Iris pigment epithelial cell (primary cell): Measurements from ENCODE around the gene SEMA6A.

ENCODE experiments used
- DNase-seq: peaks from one replicate; pipeline ENCODE4 v3.0.0-alpha.2; 2011; ENCODE audit warnings: low read depth

Gene SEMA6A

DNA sequence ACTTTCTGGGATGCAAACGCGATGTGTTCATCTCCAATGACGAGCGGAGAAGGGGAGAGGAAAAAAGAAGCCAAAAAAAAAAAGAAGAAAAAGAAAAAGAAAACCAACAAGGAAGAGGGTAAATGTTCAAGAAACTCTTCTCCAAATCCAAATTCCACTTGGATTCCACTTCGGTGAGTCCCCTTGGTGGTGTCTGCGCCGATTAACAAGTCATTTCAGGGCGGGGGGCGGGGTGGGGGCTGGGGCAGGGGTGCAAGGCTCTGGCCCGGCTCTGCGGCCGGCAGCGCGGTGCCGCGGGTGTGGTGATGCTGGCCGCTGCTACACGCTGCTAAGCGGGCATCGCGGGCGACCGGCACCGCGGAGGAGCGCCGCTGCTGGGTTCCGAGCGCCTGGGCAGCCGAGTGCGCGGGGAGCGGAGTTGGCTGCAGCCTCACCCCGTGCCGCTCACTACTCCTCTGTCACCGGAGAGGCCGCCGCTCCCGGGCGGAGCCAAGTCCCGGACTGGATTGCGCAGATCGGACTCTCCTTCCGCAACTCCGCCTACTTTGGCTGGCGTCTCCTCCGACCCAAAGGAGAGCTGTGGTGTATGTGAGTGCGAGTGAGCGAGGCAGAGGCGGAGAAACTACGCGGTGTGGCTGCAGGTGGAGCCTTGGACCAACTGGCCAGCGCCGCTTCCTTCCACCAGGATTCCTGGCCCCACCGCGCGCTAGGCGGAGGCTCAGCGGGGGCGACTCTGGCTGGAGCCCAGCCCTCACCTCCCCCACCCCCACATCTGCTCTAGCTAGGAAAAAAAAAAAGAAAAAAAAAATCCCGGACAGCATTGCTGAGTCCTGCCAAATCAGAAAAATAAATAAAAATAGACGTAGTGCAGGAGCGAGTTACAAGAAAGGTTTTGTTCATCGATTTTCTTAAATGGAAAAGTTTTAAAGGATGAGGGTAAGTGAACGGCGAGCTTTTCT is at the start of gene SEMA6A:
Gene SEMA6A, minus strand, starts transcription at position 457 of the 959 bp plus-strand sequence. CDS start 69,879 bp downstream, outside the sequence.
- peak; percentile 91 for DNase-seq

DNA sequence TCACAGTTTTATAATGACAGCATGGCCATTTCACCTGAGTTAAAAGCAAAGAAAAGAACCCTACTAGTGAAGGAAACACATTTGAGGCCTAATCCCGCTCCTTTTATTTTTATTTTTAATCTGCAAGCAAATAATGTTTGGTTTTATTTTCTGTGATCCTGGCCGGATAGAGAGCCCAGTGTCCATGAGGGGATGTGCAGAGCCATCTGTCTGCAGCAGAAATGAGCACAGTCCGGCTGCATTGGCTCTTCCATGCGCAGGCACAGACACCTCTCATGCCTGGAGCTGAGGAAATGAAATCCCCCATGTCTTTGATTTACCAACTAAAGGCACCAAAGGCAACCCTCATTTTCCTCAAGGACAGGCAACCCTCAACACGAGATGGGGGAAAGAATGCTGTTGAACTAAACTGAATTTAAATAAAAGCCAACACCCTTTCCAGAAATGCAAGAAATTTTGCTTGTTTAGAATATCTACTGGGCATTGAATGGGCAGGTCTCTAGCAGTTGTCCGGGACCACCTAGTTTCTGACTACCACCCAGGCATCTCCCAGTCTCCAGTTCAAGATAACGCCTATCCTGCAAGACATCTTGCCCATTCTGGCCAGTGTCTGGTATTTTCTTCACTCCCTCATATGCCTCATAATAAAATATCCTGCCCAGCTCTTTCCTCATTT is 47.9 kb upstream of the SEMA6A start:
- no peak for DNase-seq

- no peak for DNase-seq
Measured at GRCh38 chr5:116621599-116621998, 47.0 kb upstream of the SEMA6A start.

DNA sequence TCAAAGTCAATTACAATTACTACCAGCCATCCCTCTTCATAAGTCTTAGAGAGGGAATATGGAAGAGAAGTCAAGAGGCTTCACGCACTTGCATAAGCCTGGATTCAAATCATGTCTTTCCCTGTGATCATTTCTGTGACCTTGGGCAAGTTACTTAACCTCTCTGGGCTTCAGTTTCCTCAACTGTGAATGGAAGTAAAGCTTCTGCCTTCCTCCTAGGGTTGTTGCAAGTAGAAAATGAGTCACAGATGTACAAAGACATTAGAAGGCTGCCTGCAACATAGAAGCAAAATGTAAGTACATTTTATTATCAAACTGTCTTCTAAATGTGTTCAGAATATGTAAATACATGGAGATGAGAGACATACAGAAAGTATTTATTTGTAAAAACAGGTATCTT is 42.3 kb upstream of the SEMA6A start:
- DNase-seq = no peak

DNA sequence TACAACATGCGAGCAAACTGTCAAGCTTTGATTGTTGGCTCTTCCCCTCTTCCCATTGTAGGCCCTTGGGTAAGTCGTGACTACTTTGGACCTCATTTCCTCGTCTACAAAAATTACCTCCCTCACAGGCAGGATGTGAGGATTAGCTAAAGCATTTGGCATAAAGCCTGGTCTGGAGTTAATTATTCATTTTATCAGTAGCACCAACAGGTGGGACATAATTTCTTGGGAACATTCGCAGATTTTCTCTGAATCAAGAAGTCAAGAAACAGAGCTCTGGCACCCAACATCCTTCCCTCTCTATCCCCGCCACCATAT is 39.9 kb upstream of the SEMA6A start:
- DNase-seq = no peak

GRCh38 chr5:116613445-116613844 is 38.8 kb upstream of the SEMA6A start:
- no peak for DNase-seq

DNA sequence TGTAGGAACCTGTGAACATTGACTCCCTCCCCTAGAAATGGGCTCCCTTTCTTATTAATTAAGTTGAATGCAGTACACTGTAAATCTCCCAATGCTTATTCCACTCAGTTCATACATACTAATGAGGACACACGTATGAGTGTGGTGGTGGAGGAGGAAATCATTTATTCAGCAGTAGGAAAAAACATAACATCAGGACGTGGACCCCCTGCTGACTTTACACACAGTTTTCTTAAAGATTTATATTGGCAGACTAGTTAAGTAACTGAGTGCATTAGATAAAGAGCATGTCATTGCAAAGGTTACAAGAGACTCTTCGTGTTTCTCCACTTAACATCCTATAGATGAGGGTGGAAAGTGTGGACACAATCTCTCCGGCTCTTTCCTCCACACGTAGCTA is 37.8 kb upstream of the SEMA6A start:
- DNase-seq = no peak

GRCh38 chr5:116605310-116606070 is 30.9 kb upstream of the SEMA6A start:
- no peak for DNase-seq

DNA sequence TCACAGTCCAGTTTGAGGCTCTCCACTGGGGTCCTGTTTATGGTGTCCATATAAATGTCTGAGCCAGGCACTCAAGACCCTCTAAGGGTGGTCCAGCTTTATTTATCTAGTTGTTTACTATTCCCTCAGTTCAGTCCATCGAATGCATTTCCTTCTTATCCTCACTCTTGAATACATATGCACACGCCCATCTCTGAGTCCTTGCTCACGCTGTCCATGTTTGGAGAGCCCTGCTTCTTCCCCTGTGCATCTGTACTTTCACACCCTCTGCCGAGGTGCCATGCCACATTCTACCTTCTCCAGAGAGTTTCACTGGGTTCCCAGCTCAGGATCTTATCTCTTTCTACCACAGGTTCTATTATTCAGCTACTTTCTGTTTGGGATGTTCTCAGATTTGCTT is 30.2 kb upstream of the SEMA6A start:
- no peak for DNase-seq

DNA sequence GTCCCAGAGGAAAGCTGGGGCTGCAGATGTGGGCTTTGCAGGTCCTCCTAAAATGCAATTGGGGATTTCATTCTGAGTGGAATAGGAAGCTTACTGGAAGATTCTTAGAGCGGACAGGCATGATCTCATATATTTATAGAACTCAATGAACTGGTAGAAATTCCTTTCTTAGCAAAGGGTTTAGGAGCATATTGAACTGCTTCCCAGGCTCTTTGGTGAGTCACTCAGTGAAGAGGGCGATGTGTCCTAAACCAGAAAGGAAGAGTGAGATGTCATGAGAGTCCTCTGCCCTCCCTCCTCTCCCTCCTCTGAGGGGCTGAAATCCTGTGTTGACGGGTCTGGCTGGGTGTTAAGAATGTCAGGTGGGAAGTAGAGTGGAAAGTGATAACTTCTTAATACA is 26.3 kb upstream of the SEMA6A start:
- peak; percentile 48 for DNase-seq

DNA sequence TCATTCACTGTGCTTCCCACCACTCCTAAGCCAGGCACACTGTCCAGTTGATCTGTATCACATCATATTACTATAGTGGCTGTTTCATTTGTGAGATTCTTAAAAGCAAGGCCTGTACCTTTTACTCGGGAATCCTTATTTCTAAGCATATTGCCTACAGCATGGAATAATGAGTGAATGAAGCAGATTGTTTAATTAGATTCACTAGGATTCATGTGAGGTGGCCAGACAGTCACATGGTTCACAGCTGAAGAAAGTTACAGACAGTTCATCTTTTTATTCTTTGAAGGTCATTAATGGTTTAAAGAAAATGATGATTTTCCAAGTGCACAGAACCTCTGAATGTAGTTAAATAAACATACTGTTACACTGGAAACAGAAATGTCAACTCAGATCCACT is 24.3 kb upstream of the SEMA6A start:
- DNase-seq = no peak

GRCh38 chr5:116595498-116595897 is 20.9 kb upstream of the SEMA6A start:
- no peak for DNase-seq

DNA sequence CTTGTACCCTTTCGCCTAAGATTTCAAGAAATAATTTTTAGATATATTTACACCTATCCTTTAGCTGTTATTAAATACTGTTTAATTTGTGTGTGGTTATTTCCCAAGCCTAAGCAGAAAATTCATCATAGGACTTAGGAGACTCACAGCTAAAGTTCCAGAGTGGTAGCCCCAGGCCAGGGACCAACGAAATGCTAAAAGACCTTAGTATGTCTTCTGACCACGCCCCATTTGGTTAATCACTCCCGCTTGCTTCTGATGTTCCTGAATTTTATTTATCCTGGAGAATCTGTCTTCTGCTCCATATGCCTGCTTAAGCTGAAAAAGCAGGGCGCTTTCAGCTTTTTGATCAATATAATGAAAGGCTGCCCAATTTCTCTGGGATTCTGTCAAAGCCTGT is 18.7 kb upstream of the SEMA6A start:
- no peak for DNase-seq

- DNase-seq = no peak
Measured at GRCh38 chr5:116585227-116585626, 10.6 kb upstream of the SEMA6A start.

DNA sequence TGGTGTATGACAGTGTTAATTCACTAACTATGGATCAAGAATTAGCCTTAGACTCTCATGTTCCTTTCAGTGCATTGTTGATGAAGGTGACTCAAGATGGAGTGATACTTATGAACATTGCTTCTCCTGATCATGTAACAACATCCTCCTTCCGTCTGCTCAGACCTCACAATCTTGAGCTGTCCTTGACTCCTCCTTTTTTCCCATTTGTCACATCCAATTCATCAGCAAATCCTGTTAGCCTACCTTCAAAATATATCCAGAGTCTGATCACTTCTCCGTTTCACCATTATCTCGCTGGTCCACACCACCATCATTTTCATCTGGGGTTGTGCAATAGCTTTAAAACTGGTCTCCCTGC is 9.2 kb upstream of the SEMA6A start:
- no peak for DNase-seq

GRCh38 chr5:116583085-116583861 is 8.7 kb upstream of the SEMA6A start:
- DNase-seq = peak; percentile 42

DNA sequence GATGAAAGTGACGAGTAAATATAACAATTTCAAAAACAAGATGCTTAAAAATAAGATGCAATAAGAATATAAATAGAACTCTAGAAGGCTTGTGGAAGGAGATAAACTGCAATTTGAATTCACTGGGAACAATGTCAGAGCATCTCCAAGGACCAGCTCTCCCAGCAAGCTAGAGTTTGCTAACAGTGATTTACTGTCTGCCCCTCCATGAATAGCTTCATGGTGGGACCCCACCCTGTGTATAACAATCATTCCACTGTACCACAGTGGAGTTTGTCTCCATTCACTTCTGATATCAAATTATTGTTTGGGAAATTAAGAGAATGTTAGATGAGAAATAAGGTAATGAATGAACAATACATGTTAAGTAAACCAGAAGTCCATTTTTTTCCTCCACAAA is 7.3 kb upstream of the SEMA6A start:
- no peak for DNase-seq

GRCh38 chr5:116579144-116579543 is 4.5 kb upstream of the SEMA6A start:
- no peak for DNase-seq

GRCh38 chr5:116578676-116579075 is 4.1 kb upstream of the SEMA6A start:
- no peak for DNase-seq

DNA sequence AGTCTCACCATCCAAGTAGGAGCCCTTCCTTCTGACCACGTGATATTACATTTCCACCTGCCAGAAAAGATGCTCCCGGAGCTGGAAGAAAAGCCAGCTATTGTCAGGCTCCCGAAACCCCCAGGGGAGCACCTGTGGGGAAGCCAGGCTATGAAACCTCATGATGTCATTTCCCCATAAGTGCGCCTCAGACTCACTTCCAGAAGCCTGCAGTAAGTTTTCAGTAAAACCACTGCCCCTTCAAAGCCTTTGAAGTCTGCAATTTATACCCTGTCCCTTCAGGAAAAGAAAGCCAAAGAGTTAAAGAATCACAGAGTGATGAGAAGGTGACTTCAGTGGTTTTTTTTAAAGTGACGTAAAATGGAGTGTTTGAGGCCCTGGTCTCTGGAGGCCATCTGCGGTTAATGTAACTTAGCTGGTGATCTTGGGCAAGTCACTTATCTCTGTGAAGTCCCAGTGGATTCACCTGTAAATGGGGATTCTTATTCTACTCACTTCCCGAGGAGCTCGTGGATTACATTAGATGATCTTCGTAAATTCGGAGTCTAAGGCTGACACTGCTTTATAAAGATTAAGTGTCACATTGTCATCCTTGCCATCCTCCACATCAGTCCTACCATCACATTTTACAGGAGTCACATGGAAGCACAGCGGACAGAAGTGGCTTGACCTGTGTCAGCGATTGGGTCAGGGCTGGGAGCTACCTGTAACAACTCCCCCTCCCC is 2.6 kb upstream of the SEMA6A start:
- no peak for DNase-seq

GRCh38 chr5:116576053-116576713 is 1.6 kb upstream of the SEMA6A start:
- DNase-seq = peak; percentile 36
